GM18517 (cell line): ENCODE measurements around the gene MAS1L.

Experiments used
- ATAC-seq: cut with Tn5 transposase; IDR thresholded peaks from one replicate; pipeline ENCODE4 v1.9.1; 2021; ENCODE audit warnings: mild to moderate bottlenecking, moderate library complexity; ENCODE audit not compliant: unreplicated experiment

The MAS1L gene

GRCh38 chr6:29510746-29511300 lies 23.1 kb upstream of the MAS1L start:
- no peak for ATAC-seq

- no peak for ATAC-seq
Measured at GRCh38 chr6:29510202-29510601, 22.4 kb upstream of the MAS1L start.

GRCh38 chr6:29509711-29510110 lies 22.0 kb upstream of the MAS1L start:
- ATAC-seq, result no peak

GRCh38 chr6:29509239-29509638 lies 21.5 kb upstream of the MAS1L start:
- no peak for ATAC-seq

GRCh38 chr6:29507319-29507718 lies 19.6 kb upstream of the MAS1L start:
- no peak for ATAC-seq

- ATAC-seq, result no peak
Measured at GRCh38 chr6:29506446-29507067, 18.8 kb upstream of the MAS1L start.

GRCh38 chr6:29505808-29506207 lies 18.1 kb upstream of the MAS1L start:
- no peak for ATAC-seq

- ATAC-seq, result no peak
Measured at GRCh38 chr6:29504961-29505360, 17.2 kb upstream of the MAS1L start.

- ATAC-seq, result no peak
Measured at GRCh38 chr6:29502597-29502996, 14.8 kb upstream of the MAS1L start.

GRCh38 chr6:29502181-29502580 lies 14.4 kb upstream of the MAS1L start:
- no peak for ATAC-seq

GRCh38 chr6:29501106-29501505 lies 13.3 kb upstream of the MAS1L start:
- ATAC-seq, result no peak

- no peak for ATAC-seq
Measured at GRCh38 chr6:29500594-29500993, 12.8 kb upstream of the MAS1L start.

GRCh38 chr6:29499704-29500103 lies 11.9 kb upstream of the MAS1L start:
- no peak for ATAC-seq

GRCh38 chr6:29496961-29497360 lies 9.2 kb upstream of the MAS1L start:
- ATAC-seq, result no peak

GRCh38 chr6:29495571-29495970 lies 7.8 kb upstream of the MAS1L start:
- ATAC-seq, result no peak

- ATAC-seq, result no peak
Measured at GRCh38 chr6:29494131-29494530, 6.4 kb upstream of the MAS1L start.

- no peak for ATAC-seq
Measured at GRCh38 chr6:29493261-29493660, 5.5 kb upstream of the MAS1L start.

- ATAC-seq, result no peak
Measured at GRCh38 chr6:29491574-29491973, 3.8 kb upstream of the MAS1L start.

- no peak for ATAC-seq
Measured at GRCh38 chr6:29490552-29490951, 2.8 kb upstream of the MAS1L start.

GRCh38 chr6:29490055-29490454 lies 2.3 kb upstream of the MAS1L start:
- no peak for ATAC-seq

GRCh38 chr6:29489286-29489685 lies 1.5 kb upstream of the MAS1L start:
- no peak for ATAC-seq

GRCh38 chr6:29488874-29489273 lies 1.1 kb upstream of the MAS1L start:
- ATAC-seq, result no peak

GRCh38 chr6:29487131-29487530 lies 625 bp downstream of the MAS1L start:
- no peak for ATAC-seq
